ENCODE measurements around the gene LYZL1.
"Not testable (repeated sequence)": the region's sequence is repeated elsewhere in the genome, so short reads cannot be mapped to it uniquely, and the experiment has no call there.

LYZL1 gene

GRCh38 chr10:29319205-29319781, 30.4 kb downstream of the LYZL1 start:
- H3K79me2 ChIP-seq (ENCODE audit: insufficient read depth, low read length) = no peaks in the 10 kb centered on the region
- H3K4me2 ChIP-seq (ENCODE audit: low read depth, low read length, poor library complexity, severe bottlenecking) = peak overlapping the region; percentile 37
- H3F3A ChIP-seq (ENCODE audit: low read depth) = no peaks in the 10 kb centered on the region
- H3K4me1 ChIP-seq (ENCODE audit: insufficient read depth, low read length, poor library complexity, severe bottlenecking) = peaks cover 16% of the 10 kb centered on the region
- H2AFZ ChIP-seq (ENCODE audit: low read length) = no peak overlapping the region
- H3K9ac ChIP-seq (ENCODE audit: low read depth, low read length, poor library complexity, severe bottlenecking) = peak overlapping the region; percentile 55
- no peaks in the 10 kb centered on the region for H3K36me3 ChIP-seq (ENCODE audit: insufficient read depth, low read length)
- H4K20me1 ChIP-seq (ENCODE audit: insufficient read depth, low read length, poor library complexity, severe bottlenecking) = no peaks in the 10 kb centered on the region
- no peaks in the 10 kb centered on the region for H3K27me3 ChIP-seq (ENCODE audit: insufficient read depth, low read length, poor library complexity, severe bottlenecking)
- H3K9me2 ChIP-seq (replicated peaks; ENCODE audit: low read depth, low read length) = no peaks in the 10 kb centered on the region
- peak overlapping the region; percentile 55 for H3K4me3 ChIP-seq (ENCODE audit: low read length, poor library complexity, severe bottlenecking)
- no peaks in the 10 kb centered on the region for H3K9me3 ChIP-seq (ENCODE audit: insufficient read depth, low read depth, low read length)
- no peak for TF ChIP-seq EZH2phosphoT487 (IDR thresholded peaks at IDR 0.05; ENCODE audit: borderline replicate concordance)

GRCh38 chr10:29320680-29321121, 31.8 kb downstream of the LYZL1 start:
- H3K4me2 ChIP-seq (ENCODE audit: low read depth, low read length, poor library complexity, severe bottlenecking); H3K9me3 ChIP-seq (ENCODE audit: insufficient read depth, low read depth, low read length); H4K20me1 ChIP-seq (ENCODE audit: insufficient read depth, low read length, poor library complexity, severe bottlenecking); H3K36me3 ChIP-seq (ENCODE audit: insufficient read depth, low read length); H3F3A ChIP-seq (ENCODE audit: low read depth); H2AFZ ChIP-seq (ENCODE audit: low read length); H3K79me2 ChIP-seq (ENCODE audit: insufficient read depth, low read length); H3K9ac ChIP-seq (ENCODE audit: low read depth, low read length, poor library complexity, severe bottlenecking); H3K27me3 ChIP-seq (ENCODE audit: insufficient read depth, low read length, poor library complexity, severe bottlenecking); H3K4me3 ChIP-seq (ENCODE audit: low read length, poor library complexity, severe bottlenecking); H3K9me2 ChIP-seq (replicated peaks; ENCODE audit: low read depth, low read length): not testable (repeated sequence)
- H3K4me1 ChIP-seq (ENCODE audit: insufficient read depth, low read length, poor library complexity, severe bottlenecking) = peaks cover 16% of the 10 kb centered on the region

- Histone ChIP-seq H2AFZ (ENCODE audit: low read length) (no peak overlapping the region), H3K4me2 (ENCODE audit: low read depth, low read length, poor library complexity, severe bottlenecking) (no peak overlapping the region), H3F3A (ENCODE audit: low read depth) (no peaks in the 10 kb centered on the region), H3K4me3 (ENCODE audit: low read length, poor library complexity, severe bottlenecking) (no peak overlapping the region), H3K9me3 (ENCODE audit: insufficient read depth, low read depth, low read length) (no peaks in the 10 kb centered on the region), H4K20me1 (ENCODE audit: insufficient read depth, low read length, poor library complexity, severe bottlenecking) (no peaks in the 10 kb centered on the region), H3K4me1 (ENCODE audit: insufficient read depth, low read length, poor library complexity, severe bottlenecking) (peaks cover 16% of the 10 kb centered on the region), H3K36me3 (ENCODE audit: insufficient read depth, low read length) (no peaks in the 10 kb centered on the region), H3K9me2 (replicated peaks; ENCODE audit: low read depth, low read length) (no peaks in the 10 kb centered on the region), H3K9ac (ENCODE audit: low read depth, low read length, poor library complexity, severe bottlenecking) (no peak overlapping the region), H3K79me2 (ENCODE audit: insufficient read depth, low read length) (no peaks in the 10 kb centered on the region), H3K27me3 (ENCODE audit: insufficient read depth, low read length, poor library complexity, severe bottlenecking) (no peaks in the 10 kb centered on the region)
- TF ChIP-seq CTCF (conservative IDR thresholded peaks at IDR 0.05; ENCODE audit: low read length) (no peak), EZH2phosphoT487 (IDR thresholded peaks at IDR 0.05; ENCODE audit: borderline replicate concordance) (no peak)
Measured at GRCh38 chr10:29321656-29322055, 32.8 kb downstream of the LYZL1 start.

GRCh38 chr10:29322918-29323317, 34.0 kb downstream of the LYZL1 start:
- H3K4me3 ChIP-seq (ENCODE audit: low read length, poor library complexity, severe bottlenecking) = no peak overlapping the region
- no peaks in the 10 kb centered on the region for H3K9me3 ChIP-seq (ENCODE audit: insufficient read depth, low read depth, low read length)
- TF ChIP-seq CTCF (conservative IDR thresholded peaks at IDR 0.05; ENCODE audit: low read length) (no peak), EZH2phosphoT487 (IDR thresholded peaks at IDR 0.05; ENCODE audit: borderline replicate concordance) (no peak)
- H3K27me3 ChIP-seq (ENCODE audit: insufficient read depth, low read length, poor library complexity, severe bottlenecking) = no peaks in the 10 kb centered on the region
- no peaks in the 10 kb centered on the region for H3F3A ChIP-seq (ENCODE audit: low read depth)
- no peaks in the 10 kb centered on the region for H4K20me1 ChIP-seq (ENCODE audit: insufficient read depth, low read length, poor library complexity, severe bottlenecking)
- peaks cover 14% of the 10 kb centered on the region for H3K4me1 ChIP-seq (ENCODE audit: insufficient read depth, low read length, poor library complexity, severe bottlenecking)
- no peak overlapping the region for H3K9ac ChIP-seq (ENCODE audit: low read depth, low read length, poor library complexity, severe bottlenecking)
- no peak overlapping the region for H3K4me2 ChIP-seq (ENCODE audit: low read depth, low read length, poor library complexity, severe bottlenecking)
- no peak overlapping the region for H2AFZ ChIP-seq (ENCODE audit: low read length)
- no peaks in the 10 kb centered on the region for H3K79me2 ChIP-seq (ENCODE audit: insufficient read depth, low read length)
- no peaks in the 10 kb centered on the region for H3K9me2 ChIP-seq (replicated peaks; ENCODE audit: low read depth, low read length)
- H3K36me3 ChIP-seq (ENCODE audit: insufficient read depth, low read length) = no peaks in the 10 kb centered on the region

Measured in Loucy (cell line).